Heart right ventricle (tissue), 16 donors: ENCODE data around the gene FOSL2. TPM values are rescaled to one million over a fixed set of nuclear protein-coding genes. Genes with fewer than 3 reads are reported as not detected.
A peak's percentile ranks its signal among the peaks of the same experiment; 100 is the strongest.

ENCODE experiments used
- ATAC-seq, 8 donors: fragments of 200-7000 bp; cut with Tn5 transposase; one replicate each; pipeline ENCODE4 v1.9.1; 2020; ENCODE audit warnings: mild to moderate bottlenecking in 8 of 8, moderate library complexity in 8 of 8, moderate number of reproducible peaks in 1 of 8
- DNase-seq, 2 donors: peaks; one replicate each; pipeline ENCODE4 v3.0.0-alpha.2; 2020
- H3K27ac ChIP-seq, 10 donors: fragments of 200-600 bp; sonication (generic) in 2 of 10; one replicate each; pipeline versions ENCODE4 v1.5.0 to v1.8.0; 2020 to 2022; ENCODE audit warnings: mild to moderate bottlenecking in 3 of 10
- H3K27me3 ChIP-seq, 7 donors: fragments of 200-600 bp; one replicate each; pipeline ENCODE4 v1.8.0; 2021 to 2022; ENCODE audit warnings: mild to moderate bottlenecking in 2 of 7
- H3K36me3 ChIP-seq, 9 donors: fragments of 200-600 bp; sonication (generic) in 1 of 9; one replicate each; pipeline versions ENCODE4 v1.5.0 to v1.8.0; 2020 to 2022; ENCODE audit warnings: mild to moderate bottlenecking in 2 of 9
- H3K4me1 ChIP-seq, 9 donors: fragments of 200-600 bp; sonication (generic) in 1 of 9; one replicate each; pipeline versions ENCODE4 v1.5.0 to v1.8.0; 2020 to 2022; ENCODE audit warnings: mild to moderate bottlenecking in 4 of 9
- H3K4me3 ChIP-seq, 10 donors: fragments of 200-600 bp; sonication (generic) in 2 of 10; one replicate each; pipeline versions ENCODE4 v1.5.0 to v1.8.0; 2020 to 2022; ENCODE audit warnings: mild to moderate bottlenecking in 7 of 10, moderate library complexity in 2 of 10
- H3K9me3 ChIP-seq, 11 donors: fragments of 200-600 bp in 10 of 11; sonication (generic) in 2 of 11; one replicate each; pipeline versions ENCODE4 v1.5.0 to v1.8.0; 2013 to 2022; ENCODE audit warnings: mild to moderate bottlenecking in 2 of 11, control low read depth in 1 of 11, moderate library complexity in 1 of 11
- CTCF ChIP-seq, 9 donors: fragments of 200-600 bp; sonication (generic) in 2 of 9; IDR thresholded peaks; one replicate each; pipeline versions ENCODE4 v1.5.0 to v1.8.0; 2021 to 2022; ENCODE audit warnings: antibody characterized with exemption in 9 of 9, mild to moderate bottlenecking in 5 of 9, moderate library complexity in 1 of 9
- WGBS, 2 donors: extraction: QIAGEN DNeasy Blood & Tissue Kit; methylation state at CpG; one replicate each; pipeline ENCODE4 v1.1.7; 2013; ENCODE audit warnings: inconsistent platforms in 1 of 2; 5-methylcytosine and 5-hydroxymethylcytosine counted together
- intact Hi-C, 10 donors: fragments of 100-400 bp; cut with DNase I; formaldehyde crosslinking; loops; one replicate each; pipeline versions ENCODE4 v1.11.1 to v1.14.2; 2022
- polyA plus RNA-seq, 2 donors: library from polyadenylated mRNA; stranded (reverse); fragments of 200-250 nt; gene quantifications; one replicate each; pipeline ENCODE4 v1.2.3, GENCODE V29; 2013
- total RNA-seq, 10 donors: library from RNA; stranded (reverse); fragmentation: NEBNext Ultra II Directional in 3 of 10; extraction: Animal tissue kit (Norgen Biotek cat#: 25700) in 3 of 10; gene quantifications; one replicate each; pipeline versions ENCODE4 v1.2.1 to v1.2.4, GENCODE V29; 2021 to 2023
- donor health status: Arrhythmogenic right ventricular cardiomyopathy.
- donor health status: ischemic (EF 13 %, LVEDD 7.1; RV severe dilation, severe dysfunction).
- donor health status: healthy with polysubstance abuse.
- donor health status: DM: no; HTN: yes; CAD: no.
- donor health status: DM: no; HTN: no; CAD: no.
- donor health status: ischemic (EF 25% LVEDD 6.9; RV normal size, moderate dysfunction).
- donor health status: ischemic (EF 25% LVEDD 5.7; RV mildly dilated, moderate dysfunction).
- donor health status: healthy.
- donor health status: DM: yes; HTN: yes; CAD: no.
- donor health status: Ischemic cardiomyopathy.
- donor health status: ischemic (EF 35%, LVEDD 5.7; RV mildly dilated, moderate dysfunction).
- donor health status: nonischemic (EF 11% LVEDD 7.7; RV severe dilation, severe dysfunction).
- donor health status: DM: yes; HTN: yes; CAD: no.
- donor health status: PGD.
- donor health status: ischemic (EF 29% LVEDD 5.4; RV normal size, mild dysfunction).
- donor health status: nonischemic (EF 23%, LVEDD 6.1; RV moderate dilation, normal function).

FOSL2 gene
- total and polyA plus RNA-seq, 12 donors: 16.5 to 182 (median 54.8) TPM

GRCh38 chr2:28357055-28357454 is 35.6 kb upstream of the FOSL2 start:
- Histone ChIP-seq H3K27ac (peak overlapping the region; percentile 75 to 97 (median 90)), H3K9me3 (no peaks in the 10 kb centered on the region), H3K4me1 (peaks cover 17 to 51% (median 20%) of the 10 kb centered on the region in 9 donors), H3K4me3 (no peak overlapping the region), H3K36me3 (no peaks in the 10 kb centered on the region), H3K27me3 (no peaks in the 10 kb centered on the region)
- intact Hi-C loops: loop anchor here in 1 of 10 donors (2.0 kb wide), 1 partner anchor 36 kb away; the partner anchor contains the start of gene FOSL2
- WGBS, 2 donors: 93 to 98% methylated on average over 5 of the region's 5 CpGs
- ATAC-seq (no peak), DNase-seq (no peak)
- no peak for TF ChIP-seq CTCF (IDR thresholded peaks at IDR 0.05)

GRCh38 chr2:28357948-28358667 is 34.5 kb upstream of the FOSL2 start:
- no peak for ATAC-seq
- H3K9me3 ChIP-seq: no peaks in the 10 kb centered on the region
- WGBS, 2 donors: 89% methylated on average over 19 of the region's 19 CpGs
- peak overlapping the region in 1 of 10 donors; percentile 86 for H3K27ac ChIP-seq
- peaks cover 17 to 53% (median 20%) of the 10 kb centered on the region in 9 donors for H3K4me1 ChIP-seq
- intact Hi-C loops: loop anchor here in 1 of 10 donors (2.0 kb wide), 1 partner anchor 35 kb away; the partner anchor contains the start of gene FOSL2
- H3K27me3 ChIP-seq: no peaks in the 10 kb centered on the region
- no peak for TF ChIP-seq CTCF (IDR thresholded peaks at IDR 0.05)
- no peak overlapping the region for H3K4me3 ChIP-seq
- no peak for DNase-seq
- H3K36me3 ChIP-seq: no peaks in the 10 kb centered on the region

- 86 to 91% methylated on average over 7 of the region's 7 CpGs for WGBS, 2 donors
- no peaks in the 10 kb centered on the region for H3K27me3 ChIP-seq
- H3K36me3 ChIP-seq: no peaks in the 10 kb centered on the region
- no peaks in the 10 kb centered on the region for H3K9me3 ChIP-seq
- H3K4me3 ChIP-seq: no peak overlapping the region
- no peak for ATAC-seq
- H3K4me1 ChIP-seq: peaks cover 17 to 53% (median 20%) of the 10 kb centered on the region in 9 donors
- intact Hi-C loops: no loop called here
- H3K27ac ChIP-seq: peak overlapping the region in 1 of 10 donors; percentile 86
- DNase-seq: no peak
- TF ChIP-seq CTCF (IDR thresholded peaks at IDR 0.05): no peak
These were observed 33.9 kb upstream of the FOSL2 start for GRCh38 chr2:28358668-28359201.

GRCh38 chr2:28359222-28360057 is 33.2 kb upstream of the FOSL2 start:
- ATAC-seq (peak in 2 of 8 donors; percentile 3 to 31), DNase-seq (peak in 1 of 2 donors; percentile 38)
- Histone ChIP-seq H3K36me3 (no peaks in the 10 kb centered on the region), H3K27ac (peak overlapping the region in 1 of 10 donors; percentile 86), H3K4me3 (no peak overlapping the region), H3K4me1 (peaks cover 17 to 53% (median 20%) of the 10 kb centered on the region in 9 donors), H3K27me3 (no peaks in the 10 kb centered on the region), H3K9me3 (no peaks in the 10 kb centered on the region)
- 75 to 78% methylated on average over 28 of the region's 28 CpGs for WGBS, 2 donors
- TF ChIP-seq CTCF (IDR thresholded peaks at IDR 0.05): no peak
- intact Hi-C loops: no loop called here
